Spleen (tissue), 11 donors: ENCODE results near the gene PEX14. TPM values are rescaled to one million over a fixed set of nuclear protein-coding genes. Genes with fewer than 3 reads are reported as not detected.

Experiments used
- DNase-seq: peaks from one replicate; pipeline ENCODE4 v3.0.0-alpha.2; 2020
- H3K27ac ChIP-seq, 8 donors: fragments of 200-600 bp; sonication (generic) in 7 of 8; 1 replicate in 4 of 8; 2 replicates in 4 of 8; pipeline versions ENCODE4 v1.5.0 to v1.8.0; 2016 to 2021; ENCODE audit warnings: inconsistent platforms in 4 of 8, mild to moderate bottlenecking in 4 of 8, moderate library complexity in 1 of 8
- H3K27me3 ChIP-seq, 7 donors: fragments of 200-600 bp; sonication (generic) in 6 of 7; replicated peaks in 1 of 7; 1 replicate in 4 of 7; 2 replicates in 3 of 7; pipeline versions ENCODE4 v1.5.0 to v1.8.0; 2016 to 2021; ENCODE audit warnings: inconsistent platforms in 3 of 7, mild to moderate bottlenecking in 1 of 7
- H3K36me3 ChIP-seq, 6 donors: fragments of 200-600 bp; sonication (generic) in 5 of 6; 1 replicate in 4 of 6; 2 replicates in 2 of 6; pipeline versions ENCODE4 v1.5.0 to v1.8.0; 2016 to 2021; ENCODE audit warnings: inconsistent platforms in 2 of 6
- H3K4me1 ChIP-seq, 6 donors: fragments of 200-600 bp; sonication (generic) in 5 of 6; 1 replicate in 3 of 6; 2 replicates in 3 of 6; pipeline versions ENCODE4 v1.5.0 to v1.8.0; 2016 to 2021; ENCODE audit warnings: inconsistent platforms in 3 of 6
- H3K4me3 ChIP-seq, 8 donors: fragments of 200-600 bp; sonication (generic) in 7 of 8; 1 replicate in 4 of 8; 2 replicates in 4 of 8; pipeline versions ENCODE4 v1.5.0 to v1.8.0; 2016 to 2021; ENCODE audit warnings: inconsistent platforms in 4 of 8, mild to moderate bottlenecking in 4 of 8, moderate library complexity in 2 of 8
- H3K9me3 ChIP-seq, 8 donors: fragments of 200-600 bp; sonication (generic) in 7 of 8; 1 replicate in 4 of 8; 2 replicates in 4 of 8; pipeline versions ENCODE4 v1.5.0 to v1.8.0; 2016 to 2021; ENCODE audit warnings: inconsistent platforms in 4 of 8
- POLR2A ChIP-seq, 3 donors: fragments of 450-650 bp; IDR thresholded peaks; one replicate each; pipeline ENCODE4 v1.5.1; 2017; ENCODE audit warnings: antibody characterized with exemption in 3 of 3, mild to moderate bottlenecking in 1 of 3
- POLR2AphosphoS5 ChIP-seq, 3 donors: sonication (generic); formaldehyde crosslinking; IDR thresholded peaks; one replicate each; pipeline ENCODE4 v1.5.1; 2017; ENCODE audit warnings: antibody characterized with exemption in 3 of 3
- WGBS, 5 donors: extraction: QIAGEN DNeasy Blood & Tissue Kit in 3 of 5; methylation state at CpG; one replicate each; pipeline versions ENCODE4 v1.1.5 to v1.1.7; 2013 to 2018; 5-methylcytosine and 5-hydroxymethylcytosine counted together
- intact Hi-C: fragments of 100-400 bp; cut with DNase I; formaldehyde crosslinking; loops from one replicate; pipeline ENCODE4 v1.15.0; 2023; ENCODE audit warnings: low total_unique reads
- polyA plus RNA-seq, 3 donors: library from polyadenylated mRNA; stranded (reverse); fragments of 200-250 nt; gene quantifications; one replicate each; pipeline ENCODE4 v1.2.1, GENCODE V29; 2013
- total RNA-seq, 7 donors: library from RNA; depleted of rRNA in 3 of 7; stranded (reverse); fragments of >200 nt in 3 of 7; fragmentation: NEBNext Ultra II Directional in 4 of 7; extraction: Animal tissue kit (Norgen Biotek cat#: 25700) in 4 of 7; gene quantifications; one replicate each; pipeline versions ENCODE4 v1.1.0 to v1.2.1, GENCODE V29; 2016 to 2021
- TF ChIP-seq, protein P1 (sequence below), 11 experiments: fragments of 200-600 bp in 7 of 11; fragments of 450-650 bp in 4 of 11; sonication (generic) in 4 of 11; IDR thresholded peaks in 8 of 11; conservative IDR thresholded peaks in 3 of 11; 1 replicate in 7 of 11; 2 replicates in 4 of 11; pipeline versions ENCODE4 v1.4.0 to v1.8.0; 2016 to 2021; ENCODE audit warnings: antibody characterized with exemption in 11 of 11, inconsistent platforms in 4 of 11, mild to moderate bottlenecking in 1 of 11
- donor health status: healthy with polysubstance abuse.
- donor health status: DM: no; HTN: no; CAD: no; lungs with moderate emphysema.
- donor health status: DM: no; HTN: no; CAD: no.
- donor health status: Bipolar disorder and iron deficiency.
- donor health status: healthy.
- donor health status: DM: no; HTN: no; CAD: no.
- donor health status: DM: yes; HTN: yes; CAD: no.

The PEX14 gene
- total and polyA plus RNA-seq, 10 donors: 9.3 to 19.7 (median 12.1) TPM

DNA sequence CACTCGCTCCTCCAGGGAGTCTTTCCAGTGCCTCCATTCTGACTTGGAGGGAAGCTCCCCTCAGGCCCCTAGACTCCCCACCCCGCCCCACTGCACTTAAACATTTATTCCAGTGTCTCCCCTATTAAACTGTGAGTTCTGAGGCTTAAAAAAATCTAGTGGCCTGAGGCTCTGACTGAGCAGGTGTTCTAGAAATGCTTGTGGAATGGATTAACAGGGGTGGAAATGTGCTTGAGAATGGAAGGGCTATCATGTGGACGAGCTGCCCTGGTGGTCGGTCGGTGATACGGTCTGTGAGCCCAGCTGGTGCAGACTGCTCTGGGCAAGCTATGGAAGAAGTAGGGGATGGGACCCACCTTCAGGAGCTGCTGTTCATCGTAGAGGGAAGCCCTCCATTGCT, 130.2 kb downstream of the PEX14 start:
- H3K27ac ChIP-seq: no peak overlapping the region
- intact Hi-C loops: no loop called here
- H3K27me3 ChIP-seq: no peaks in the 10 kb centered on the region
- H3K4me3 ChIP-seq: no peak overlapping the region
- peaks cover 0 to 58% (median 2%) of the 10 kb centered on the region in 6 donors for H3K36me3 ChIP-seq
- 95 to 98% (median 97%) methylated on average over 7 of the region's 7 CpGs for WGBS, 5 donors
- H3K9me3 ChIP-seq: no peaks in the 10 kb centered on the region
- DNase-seq: no peak
- TF ChIP-seq, protein P1, sequence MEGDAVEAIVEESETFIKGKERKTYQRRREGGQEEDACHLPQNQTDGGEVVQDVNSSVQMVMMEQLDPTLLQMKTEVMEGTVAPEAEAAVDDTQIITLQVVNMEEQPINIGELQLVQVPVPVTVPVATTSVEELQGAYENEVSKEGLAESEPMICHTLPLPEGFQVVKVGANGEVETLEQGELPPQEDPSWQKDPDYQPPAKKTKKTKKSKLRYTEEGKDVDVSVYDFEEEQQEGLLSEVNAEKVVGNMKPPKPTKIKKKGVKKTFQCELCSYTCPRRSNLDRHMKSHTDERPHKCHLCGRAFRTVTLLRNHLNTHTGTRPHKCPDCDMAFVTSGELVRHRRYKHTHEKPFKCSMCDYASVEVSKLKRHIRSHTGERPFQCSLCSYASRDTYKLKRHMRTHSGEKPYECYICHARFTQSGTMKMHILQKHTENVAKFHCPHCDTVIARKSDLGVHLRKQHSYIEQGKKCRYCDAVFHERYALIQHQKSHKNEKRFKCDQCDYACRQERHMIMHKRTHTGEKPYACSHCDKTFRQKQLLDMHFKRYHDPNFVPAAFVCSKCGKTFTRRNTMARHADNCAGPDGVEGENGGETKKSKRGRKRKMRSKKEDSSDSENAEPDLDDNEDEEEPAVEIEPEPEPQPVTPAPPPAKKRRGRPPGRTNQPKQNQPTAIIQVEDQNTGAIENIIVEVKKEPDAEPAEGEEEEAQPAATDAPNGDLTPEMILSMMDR (IDR thresholded peaks at IDR 0.05 in 8 of 11, conservative IDR thresholded peaks at IDR 0.05 in 3 of 11): no peak
- TF ChIP-seq POLR2AphosphoS5 (IDR thresholded peaks at IDR 0.05): no peak
- TF ChIP-seq POLR2A (IDR thresholded peaks at IDR 0.05): no peak
- no peaks in the 10 kb centered on the region for H3K4me1 ChIP-seq

DNA sequence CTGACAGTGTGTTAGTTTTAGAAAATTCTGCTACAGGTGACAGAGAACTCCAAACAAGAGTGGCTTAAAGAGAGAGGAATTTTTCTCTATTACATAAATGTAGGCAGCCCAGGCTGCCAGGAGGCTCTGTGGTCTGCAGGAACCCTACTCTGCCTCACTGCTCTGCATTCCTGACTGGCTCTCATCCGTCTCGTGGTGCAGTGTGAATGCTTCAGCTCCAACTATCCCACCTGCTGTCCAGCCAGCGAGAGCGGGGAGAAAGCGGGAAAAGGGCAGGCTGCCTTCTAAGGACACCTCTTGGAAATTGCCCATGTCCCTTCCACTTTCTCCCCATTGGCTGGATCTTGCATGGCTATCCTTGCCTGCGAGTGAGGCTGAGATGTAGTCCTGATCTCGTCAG, 131.3 kb downstream of the PEX14 start:
- intact Hi-C loops: no loop called here
- TF ChIP-seq POLR2AphosphoS5 (IDR thresholded peaks at IDR 0.05) (no peak), POLR2A (IDR thresholded peaks at IDR 0.05) (no peak)
- TF ChIP-seq, protein P1 (IDR thresholded peaks at IDR 0.05 in 8 of 11, conservative IDR thresholded peaks at IDR 0.05 in 3 of 11): no peak
- DNase-seq: no peak
- Histone ChIP-seq H3K36me3 (peaks cover 0 to 47% (median 0%) of the 10 kb centered on the region in 6 donors), H3K9me3 (no peaks in the 10 kb centered on the region), H3K27ac (no peak overlapping the region), H3K4me3 (no peak overlapping the region), H3K4me1 (no peaks in the 10 kb centered on the region), H3K27me3 (no peaks in the 10 kb centered on the region)
- WGBS, 5 donors: 89 to 99% (median 94%) methylated on average over 7 of the region's 7 CpGs

DNA sequence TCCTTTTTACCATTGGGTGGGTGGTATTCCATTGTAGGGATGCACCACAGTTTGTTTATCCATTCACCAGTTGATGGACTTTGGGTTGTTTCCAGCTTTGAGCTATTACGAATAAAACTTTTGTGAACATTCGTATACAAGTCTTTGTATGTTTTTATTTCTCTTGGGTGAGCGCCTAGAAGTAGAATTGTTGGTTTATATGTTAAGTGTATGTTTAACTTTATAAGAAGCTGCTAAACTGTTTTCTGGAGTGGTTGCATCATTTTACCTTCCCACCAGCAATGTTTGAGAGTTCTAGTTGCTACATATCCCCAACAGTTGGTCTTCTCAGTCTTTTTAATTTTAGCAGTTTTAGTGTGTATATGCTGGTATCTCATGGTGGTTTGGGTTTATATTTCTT, 132.5 kb downstream of the PEX14 start:
- Histone ChIP-seq H3K4me3 (no peak overlapping the region), H3K36me3 (peaks cover 0 to 35% (median 0%) of the 10 kb centered on the region in 6 donors), H3K27me3 (no peaks in the 10 kb centered on the region), H3K27ac (no peak overlapping the region), H3K9me3 (no peaks in the 10 kb centered on the region), H3K4me1 (no peaks in the 10 kb centered on the region)
- WGBS, 5 donors: 95 to 98% (median 96%) methylated on average over 3 of the region's 3 CpGs
- intact Hi-C loops: no loop called here
- no peak for DNase-seq
- TF ChIP-seq, protein P1 (IDR thresholded peaks at IDR 0.05 in 8 of 11, conservative IDR thresholded peaks at IDR 0.05 in 3 of 11): no peak
- TF ChIP-seq POLR2A (IDR thresholded peaks at IDR 0.05) (no peak), POLR2AphosphoS5 (IDR thresholded peaks at IDR 0.05) (no peak)

DNA sequence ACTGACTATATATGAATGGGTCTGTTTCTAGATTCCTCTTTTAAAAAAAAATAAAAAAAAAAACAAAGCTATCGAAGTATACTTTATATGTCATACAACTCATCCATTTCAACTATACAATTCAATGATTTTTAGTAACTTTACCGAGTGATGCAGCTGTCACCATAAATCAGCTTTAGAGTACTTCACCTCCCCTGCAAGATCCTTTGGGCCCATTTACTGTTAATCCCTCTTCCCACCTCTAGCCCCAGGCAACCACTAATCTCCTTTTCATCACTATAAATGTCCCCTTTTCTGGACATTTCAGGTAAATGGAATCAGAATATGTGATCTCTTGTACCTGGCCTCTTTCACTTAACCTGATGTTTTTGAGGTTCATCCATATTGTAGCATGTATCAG, 133.9 kb downstream of the PEX14 start:
- H3K4me1 ChIP-seq: no peaks in the 10 kb centered on the region
- 92 to 94% (median 94%) methylated on average over 2 of the region's 2 CpGs for WGBS, 5 donors

More for the DNA sequence above, 133.9 kb downstream of the PEX14 start:
- H3K9me3 ChIP-seq: no peaks in the 10 kb centered on the region
- no peak for DNase-seq
- H3K36me3 ChIP-seq: peaks cover 0 to 39% (median 0%) of the 10 kb centered on the region in 6 donors
- no peak for TF ChIP-seq POLR2AphosphoS5 (IDR thresholded peaks at IDR 0.05)
- TF ChIP-seq, protein P1 (IDR thresholded peaks at IDR 0.05 in 8 of 11, conservative IDR thresholded peaks at IDR 0.05 in 3 of 11): no peak
- no peak for TF ChIP-seq POLR2A (IDR thresholded peaks at IDR 0.05)
- H3K27ac ChIP-seq: no peak overlapping the region
- intact Hi-C loops: no loop called here
- no peak overlapping the region for H3K4me3 ChIP-seq
- no peaks in the 10 kb centered on the region for H3K27me3 ChIP-seq
